MM.1S (cell line): ENCODE results near the gene PDE4DIP.
"Not testable (repeated sequence)": the region's sequence is repeated elsewhere in the genome, so short reads cannot be mapped to it uniquely, and the experiment has no call there.

Source experiments
- DNase-seq: peaks from one replicate; pipeline ENCODE4 v3.0.0-alpha.2; 2015
- H2AFZ ChIP-seq: fragments of 300-600 bp; sonication (generic); 2 replicates; pipeline ENCODE4 v1.6.0; 2016; ENCODE audit warnings: antibody characterized with exemption, low read length
- H3F3A ChIP-seq: fragments of 300-600 bp; sonication (generic); 2 replicates; pipeline ENCODE4 v1.6.1; 2016; ENCODE audit warnings: mild to moderate bottlenecking, antibody characterized with exemption, low read length, moderate library complexity, mixed read lengths; ENCODE audit not compliant: insufficient read depth
- H3K27ac ChIP-seq: fragments of 300-600 bp; sonication (generic); 2 replicates; pipeline ENCODE4 v1.5.1; 2016; ENCODE audit warnings: mild to moderate bottlenecking, low read length
- H3K27me3 ChIP-seq: fragments of 300-600 bp; sonication (generic); replicated peaks from 2 replicates; pipeline ENCODE4 v1.6.0; 2016; ENCODE audit warnings: low read length; ENCODE audit not compliant: insufficient read depth
- H3K36me3 ChIP-seq: fragments of 300-600 bp; sonication (generic); replicated peaks from 2 replicates; pipeline ENCODE4 v1.6.1; 2016; ENCODE audit warnings: mild to moderate bottlenecking, low read length, mixed read lengths; ENCODE audit not compliant: insufficient read depth
- H3K4me1 ChIP-seq: fragments of 300-600 bp; sonication (generic); 2 replicates; pipeline ENCODE4 v1.6.1; 2016; ENCODE audit warnings: low read length, mixed read lengths
- H3K4me2 ChIP-seq: fragments of 300-600 bp; sonication (generic); 2 replicates; pipeline ENCODE4 v1.6.0; 2016; ENCODE audit warnings: low read depth, low read length
- H3K4me3 ChIP-seq: fragments of 300-600 bp; sonication (generic); 2 replicates; pipeline ENCODE4 v1.5.1; 2016; ENCODE audit warnings: low read length, mixed read lengths
- H3K79me2 ChIP-seq: fragments of 300-600 bp; sonication (generic); 2 replicates; pipeline ENCODE4 v1.6.1; 2016; ENCODE audit warnings: mixed run types, low read length, mixed read lengths
- H3K9ac ChIP-seq: fragments of 300-600 bp; sonication (generic); 2 replicates; pipeline ENCODE4 v1.6.1; 2016; ENCODE audit warnings: low read length, mixed read lengths
- H3K9me2 ChIP-seq: fragments of 300-600 bp; sonication (generic); replicated peaks from 2 replicates; pipeline ENCODE4 v1.6.1; 2016; ENCODE audit warnings: mild to moderate bottlenecking, low read length, mixed read lengths; ENCODE audit not compliant: insufficient read depth
- H3K9me3 ChIP-seq: fragments of 300-600 bp; sonication (generic); replicated peaks from 2 replicates; pipeline ENCODE4 v1.6.1; 2016; ENCODE audit warnings: mild to moderate bottlenecking, low read length, mixed read lengths; ENCODE audit not compliant: insufficient read depth
- H4K20me1 ChIP-seq: fragments of 300-600 bp; sonication (generic); 2 replicates; pipeline ENCODE4 v1.6.1; 2016; ENCODE audit warnings: mild to moderate bottlenecking, low read length, moderate library complexity, mixed read lengths; ENCODE audit not compliant: insufficient read depth

PDE4DIP gene

GRCh38 chr1:148952938-148953616 lies 108.8 kb downstream of the PDE4DIP start:
- H3K79me2 ChIP-seq, result peaks cover 15% of the 10 kb centered on the region; the same call in 1 of the 2 replicates
- peak overlapping the region; percentile 41; the same call in 1 of the 2 replicates for H3K9ac ChIP-seq
- H3K27ac ChIP-seq, H2AFZ ChIP-seq, H4K20me1 ChIP-seq, H3K36me3 ChIP-seq, H3K9me2 ChIP-seq, H3K9me3 ChIP-seq, H3K27me3 ChIP-seq, H3K4me1 ChIP-seq, H3F3A ChIP-seq: not testable (repeated sequence)
- peak overlapping the region; percentile 73 for H3K4me3 ChIP-seq
- H3K4me2 ChIP-seq, result peak overlapping the region; percentile 70; the same call in 1 of the 2 replicates
- DNase-seq, result peak; percentile 14

- not testable (repeated sequence) for H3K27ac ChIP-seq, H3K36me3 ChIP-seq, H4K20me1 ChIP-seq, H3K9me2 ChIP-seq, DNase-seq, H3K4me1 ChIP-seq, H2AFZ ChIP-seq, H3K9me3 ChIP-seq, H3K27me3 ChIP-seq, H3F3A ChIP-seq
- peak overlapping the region; percentile 77 for H3K4me2 ChIP-seq
- H3K79me2 ChIP-seq, result peaks cover 15% of the 10 kb centered on the region; the same call in 1 of the 2 replicates
- H3K9ac ChIP-seq, result peak overlapping the region; percentile 32; the same call in 1 of the 2 replicates
- H3K4me3 ChIP-seq, result peak overlapping the region; percentile 73
Measured at GRCh38 chr1:148953730-148954129, 109.5 kb downstream of the PDE4DIP start.

- not testable (repeated sequence) for H3K4me2 ChIP-seq, H3K79me2 ChIP-seq, DNase-seq, H3K36me3 ChIP-seq, H2AFZ ChIP-seq, H4K20me1 ChIP-seq, H3K4me1 ChIP-seq, H3K27ac ChIP-seq, H3K9me3 ChIP-seq, H3K9ac ChIP-seq, H3K27me3 ChIP-seq, H3F3A ChIP-seq, H3K9me2 ChIP-seq, H3K4me3 ChIP-seq
Measured at GRCh38 chr1:148958343-148958742, 114.1 kb downstream of the PDE4DIP start.

- H3K9ac ChIP-seq, H3K27me3 ChIP-seq, H3K79me2 ChIP-seq, H3K4me1 ChIP-seq, H3F3A ChIP-seq, H3K9me2 ChIP-seq, H3K27ac ChIP-seq, H3K36me3 ChIP-seq, H4K20me1 ChIP-seq, H3K4me2 ChIP-seq, H3K9me3 ChIP-seq, DNase-seq, H3K4me3 ChIP-seq, H2AFZ ChIP-seq: not testable (repeated sequence)
Measured at GRCh38 chr1:148960212-148961000, 116.2 kb downstream of the PDE4DIP start.

- not testable (repeated sequence) for H3K4me2 ChIP-seq, H2AFZ ChIP-seq, H3K27ac ChIP-seq, H3K9me2 ChIP-seq, H3K9ac ChIP-seq, H3K9me3 ChIP-seq, H3K4me3 ChIP-seq, H3K27me3 ChIP-seq, DNase-seq, H3F3A ChIP-seq, H4K20me1 ChIP-seq, H3K4me1 ChIP-seq, H3K36me3 ChIP-seq, H3K79me2 ChIP-seq
Measured at GRCh38 chr1:148962127-148962857, 118.1 kb downstream of the PDE4DIP start.

- H3K79me2 ChIP-seq, H3K4me1 ChIP-seq, H3K27ac ChIP-seq, H4K20me1 ChIP-seq, H3K27me3 ChIP-seq, H3K4me2 ChIP-seq, H3K4me3 ChIP-seq, H3K9ac ChIP-seq, H3K9me2 ChIP-seq, H2AFZ ChIP-seq, DNase-seq, H3K9me3 ChIP-seq, H3K36me3 ChIP-seq, H3F3A ChIP-seq: not testable (repeated sequence)
Measured at GRCh38 chr1:148966084-148966483, 121.9 kb downstream of the PDE4DIP start.

- not testable (repeated sequence) for H3K79me2 ChIP-seq, H3K9me3 ChIP-seq, DNase-seq, H3K4me1 ChIP-seq, H3K36me3 ChIP-seq, H3K27me3 ChIP-seq, H3F3A ChIP-seq, H3K9me2 ChIP-seq, H3K27ac ChIP-seq, H2AFZ ChIP-seq, H3K4me2 ChIP-seq, H3K4me3 ChIP-seq, H3K9ac ChIP-seq, H4K20me1 ChIP-seq
Measured at GRCh38 chr1:148967580-148967979, 123.4 kb downstream of the PDE4DIP start.
